ENCODE measurements around the gene EYA2.

DNA sequence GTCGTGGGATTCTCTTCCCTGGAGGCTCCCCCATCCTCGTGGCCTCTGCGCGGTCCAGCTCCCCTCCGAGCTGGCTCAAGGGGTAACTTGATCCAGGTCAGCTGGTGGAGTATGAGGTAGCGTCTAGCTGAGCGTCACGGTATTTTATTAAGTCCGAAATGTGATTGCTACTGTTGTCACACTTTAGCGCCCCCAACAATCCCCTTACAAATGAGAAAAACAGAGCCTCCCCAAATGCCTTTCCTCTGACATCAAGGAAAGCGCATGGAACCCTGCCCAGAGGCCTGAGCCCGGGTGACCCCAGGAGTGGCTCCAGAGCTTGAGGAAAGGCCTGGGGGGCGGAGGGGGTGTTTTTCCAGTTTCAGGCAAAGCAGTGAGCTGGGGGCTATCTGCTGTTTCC, 269.5 kb downstream of the EYA2 start:
- TF ChIP-seq POLR2A (IDR thresholded peaks at IDR 0.05; ENCODE audit: low read depth, low read length): no peak
- TF ChIP-seq POLR2AphosphoS5 (IDR thresholded peaks at IDR 0.05; ENCODE audit: low read depth, low read length): no peak
- TF ChIP-seq TAF1 (IDR thresholded peaks at IDR 0.05; ENCODE audit: borderline replicate concordance, low read depth, low read length): no peak
